HG03521 (cell line): ENCODE measurements around the gene IL15.
"Not testable (repeated sequence)": the region's sequence is repeated elsewhere in the genome, so short reads cannot be mapped to it uniquely, and the experiment has no call there.

Experiments used
- ATAC-seq: cut with Tn5 transposase; IDR thresholded peaks from one replicate; pipeline ENCODE4 v1.9.1; 2021; ENCODE audit warnings: mild to moderate bottlenecking, moderate library complexity; ENCODE audit not compliant: unreplicated experiment

The IL15 gene

GRCh38 chr4:141636082-141636770 is at the start of gene IL15:
Gene IL15, plus strand, starts transcription at chr4:141636583. Its CDS starts 82,882 bp downstream, at chr4:141719465.
- peak; percentile 58 for ATAC-seq

GRCh38 chr4:141587897-141588296 is 48.5 kb upstream of the IL15 start:
- no peak for ATAC-seq

- ATAC-seq: no peak
Observed at GRCh38 chr4:141595531-141595930, 40.9 kb upstream of the IL15 start.

GRCh38 chr4:141599853-141600252 is 36.5 kb upstream of the IL15 start:
- ATAC-seq: no peak

GRCh38 chr4:141604683-141605082 is 31.7 kb upstream of the IL15 start:
- ATAC-seq: not testable (repeated sequence)

GRCh38 chr4:141605425-141605856 is 30.9 kb upstream of the IL15 start:
- ATAC-seq: no peak

- ATAC-seq: no peak
Observed at GRCh38 chr4:141609243-141609642, 27.1 kb upstream of the IL15 start.

GRCh38 chr4:141610365-141610764 is 26.0 kb upstream of the IL15 start:
- no peak for ATAC-seq

- ATAC-seq: no peak
Observed at GRCh38 chr4:141614878-141615586, 21.4 kb upstream of the IL15 start.

- not testable (repeated sequence) for ATAC-seq
Observed at GRCh38 chr4:141615587-141615918, 20.8 kb upstream of the IL15 start.

GRCh38 chr4:141620715-141621114 is 15.7 kb upstream of the IL15 start:
- no peak for ATAC-seq

GRCh38 chr4:141625023-141625422 is 11.4 kb upstream of the IL15 start:
- no peak for ATAC-seq

GRCh38 chr4:141630854-141631253 is 5.5 kb upstream of the IL15 start:
- no peak for ATAC-seq

- ATAC-seq: peak; percentile 34
Observed at GRCh38 chr4:141635736-141636081, 674 bp upstream of the IL15 start.

- ATAC-seq: peak; percentile 40
Observed at GRCh38 chr4:141636771-141637460, 533 bp downstream of the IL15 start.

GRCh38 chr4:141637565-141637964 is 1.2 kb downstream of the IL15 start:
- peak; percentile 36 for ATAC-seq

GRCh38 chr4:141638230-141638629 is 1.8 kb downstream of the IL15 start:
- ATAC-seq: no peak

- no peak for ATAC-seq
Observed at GRCh38 chr4:141640696-141641095, 4.3 kb downstream of the IL15 start.

- ATAC-seq: no peak
Observed at GRCh38 chr4:141642063-141642462, 5.7 kb downstream of the IL15 start.

GRCh38 chr4:141642711-141643110 is 6.3 kb downstream of the IL15 start:
- ATAC-seq: no peak

GRCh38 chr4:141643557-141643956 is 7.2 kb downstream of the IL15 start:
- ATAC-seq: peak; percentile 42
